H1 (cell line): ENCODE measurements around the gene CHCHD3. TPM values are rescaled to one million over a fixed set of nuclear protein-coding genes. Genes with fewer than 3 reads are reported as not detected.

Source experiments
- CTCF ChIA-PET: fragments of 300-600 bp; sonication (Branson Sonifier 250); formaldehyde crosslinking; loops from one replicate; lab custom pipeline; 2021; ENCODE audit not compliant: partially characterized antibody; lab: Charles Lee
- POLR2A ChIA-PET: fragments of 300-600 bp; sonication (Branson Sonifier 250); formaldehyde crosslinking; loops from one replicate; lab custom pipeline; 2021; ENCODE audit warnings: inconsistent platforms; ENCODE audit not compliant: partially characterized antibody; lab: Charles Lee
- DNase-seq, 2 experiments: peaks; one replicate each; pipeline versions ENCODE4 v3.0.0 to v3.0.0-alpha.2; 2010 to 2022; ENCODE audit warnings: low spot score in 2 of 2, low read depth in 1 of 2, mixed read lengths in 1 of 2
- FAIRE-seq: peaks from 2 replicates; lab custom pipeline; 2011; peaks lifted over from hg19 to GRCh38; lab: Jason Lieb, UNC
- H2AFZ ChIP-seq: 2 replicates; pipeline ENCODE4 v1.8.1; 2012; ENCODE audit warnings: low read length, inconsistent platforms
- H2AK5ac ChIP-seq: 2 replicates; pipeline ENCODE4 v1.6.1; 2013; ENCODE audit warnings: low read depth, low read length
- H2BK120ac ChIP-seq: replicated peaks from 2 replicates; pipeline ENCODE3; 2013; ENCODE audit warnings: low read depth, low read length, inconsistent platforms
- H2BK12ac ChIP-seq: 2 replicates; pipeline ENCODE4 v1.6.1; 2013; ENCODE audit warnings: low read depth, low read length
- H2BK15ac ChIP-seq: 2 replicates; pipeline ENCODE4 v1.6.1; 2013; ENCODE audit warnings: low read length
- H2BK20ac ChIP-seq: 2 replicates; pipeline ENCODE4 v1.6.1; 2013; ENCODE audit warnings: low read length
- H2BK5ac ChIP-seq: 2 replicates; pipeline ENCODE4 v1.6.1; 2013; ENCODE audit warnings: low read depth, low read length
- H3K14ac ChIP-seq: 2 replicates; pipeline ENCODE4 v1.6.1; 2013; ENCODE audit warnings: inconsistent platforms; ENCODE audit not compliant: insufficient read length
- H3K18ac ChIP-seq: 2 replicates; pipeline ENCODE4 v1.6.1; 2013; ENCODE audit warnings: low read length; ENCODE audit errors: extremely low read depth
- H3K23ac ChIP-seq: 2 replicates; pipeline ENCODE4 v1.6.1; 2013; ENCODE audit warnings: inconsistent platforms; ENCODE audit not compliant: insufficient read length
- H3K23me2 ChIP-seq: 2 replicates; pipeline ENCODE4 v1.6.1; 2013; ENCODE audit warnings: low read depth, low read length
- H3K27ac ChIP-seq: 2 replicates; pipeline ENCODE4 v1.6.1; 2011; ENCODE audit warnings: low read depth, low read length, inconsistent platforms
- H3K27me3 ChIP-seq, 4 experiments: replicated peaks in 1 of 4; 1 replicate in 1 of 4; 2 replicates in 3 of 4; pipeline versions ENCODE4 v1.6.1 to v1.8.1; 2011 to 2013; ENCODE audit warnings: low read length in 3 of 4, mild to moderate bottlenecking in 3 of 4, inconsistent platforms in 2 of 4, mixed read lengths in 2 of 4, moderate library complexity in 1 of 4; ENCODE audit not compliant: control insufficient read depth in 3 of 4, insufficient read depth in 3 of 4; ENCODE audit errors: extremely low read depth in 1 of 4
- H3K36me3 ChIP-seq, 4 experiments: 2 replicates each; pipeline versions ENCODE4 v1.6.1 to v1.8.1; 2011 to 2013; ENCODE audit warnings: mild to moderate bottlenecking in 4 of 4, low read length in 3 of 4, moderate library complexity in 2 of 4, control low read depth in 1 of 4, inconsistent platforms in 1 of 4; ENCODE audit not compliant: insufficient read depth in 4 of 4, control insufficient read depth in 2 of 4
- H3K4ac ChIP-seq: replicated peaks from 2 replicates; pipeline ENCODE3; 2013; ENCODE audit warnings: low read length, low read depth, mixed read lengths, inconsistent platforms; ENCODE audit not compliant: insufficient read length
- H3K4me1 ChIP-seq, 4 experiments: replicated peaks in 1 of 4; 1 replicate in 1 of 4; 2 replicates in 3 of 4; pipeline versions ENCODE4 v1.6.1 to v1.8.1; 2011 to 2013; ENCODE audit warnings: low read length in 3 of 4, inconsistent platforms in 2 of 4, mixed read lengths in 1 of 4; ENCODE audit not compliant: insufficient read depth in 4 of 4, control insufficient read depth in 3 of 4
- H3K4me2 ChIP-seq, 2 experiments: 2 replicates each; pipeline versions ENCODE4 v1.6.1 to v1.8.1; 2011 to 2013; ENCODE audit warnings: low read depth in 2 of 2, low read length in 2 of 2, control low read depth in 1 of 2, inconsistent platforms in 1 of 2, mild to moderate bottlenecking in 1 of 2; ENCODE audit not compliant: insufficient read depth in 1 of 2
- H3K4me3 ChIP-seq, 4 experiments: fragments of 200-600, 300-600 bp in 1 of 4; sonication (generic), shearing (Covaris generic), sonication (Bioruptor Twin) in 1 of 4; 2 replicates each; pipeline versions ENCODE4 v1.5.1 to v1.8.1; 2011 to 2016; ENCODE audit warnings: low read length in 4 of 4, low read depth in 3 of 4, control low read depth in 2 of 4, inconsistent platforms in 2 of 4, mild to moderate bottlenecking in 2 of 4, mixed read lengths in 1 of 4, moderate library complexity in 1 of 4; ENCODE audit not compliant: insufficient read depth in 2 of 4; ENCODE audit errors: extremely low read depth in 1 of 4
- H3K56ac ChIP-seq: replicated peaks from 2 replicates; pipeline ENCODE3; 2013; ENCODE audit warnings: low read depth, mild to moderate bottlenecking, mixed read lengths, low read length, inconsistent platforms; ENCODE audit not compliant: insufficient read length
- H3K79me1 ChIP-seq: 2 replicates; pipeline ENCODE4 v1.6.1; 2013; ENCODE audit warnings: low read depth, low read length, control low read depth
- H3K79me2 ChIP-seq, 2 experiments: 2 replicates each; pipeline versions ENCODE4 v1.6.1 to v1.8.1; 2012 to 2013; ENCODE audit warnings: low read length in 2 of 2, mild to moderate bottlenecking in 2 of 2, inconsistent platforms in 1 of 2; ENCODE audit not compliant: insufficient read depth in 2 of 2, control insufficient read depth in 1 of 2
- H3K9ac ChIP-seq, 4 experiments: replicated peaks in 1 of 4; 1 replicate in 1 of 4; 2 replicates in 3 of 4; pipeline versions ENCODE4 v1.6.1 to v1.8.1; 2011 to 2013; ENCODE audit warnings: low read depth in 3 of 4, low read length in 3 of 4, control low read depth in 2 of 4, mild to moderate bottlenecking in 2 of 4, moderate library complexity in 2 of 4, inconsistent platforms in 1 of 4; ENCODE audit errors: extremely low read depth in 1 of 4
- H3K9me3 ChIP-seq, 2 experiments: 2 replicates each; pipeline versions ENCODE4 v1.6.1 to v1.8.1; 2012 to 2013; ENCODE audit warnings: mild to moderate bottlenecking in 2 of 2, moderate library complexity in 2 of 2, control low read depth in 1 of 2, inconsistent platforms in 1 of 2, low read depth in 1 of 2, low read length in 1 of 2, mixed read lengths in 1 of 2; ENCODE audit not compliant: insufficient read depth in 2 of 2
- H4K20me1 ChIP-seq, 2 experiments: replicated peaks in 1 of 2; 2 replicates each; pipeline versions ENCODE3 to v1.8.1; 2011 to 2013; ENCODE audit warnings: inconsistent platforms in 2 of 2, low read length in 2 of 2, mild to moderate bottlenecking in 1 of 2; ENCODE audit not compliant: insufficient read depth in 2 of 2, control insufficient read depth in 1 of 2
- H4K5ac ChIP-seq: 2 replicates; pipeline ENCODE4 v1.6.1; 2013; ENCODE audit warnings: low read length, low read depth, mixed read lengths, inconsistent platforms; ENCODE audit not compliant: insufficient read length
- H4K8ac ChIP-seq: 2 replicates; pipeline ENCODE4 v1.8.0; 2013; ENCODE audit warnings: mild to moderate bottlenecking, moderate library complexity, low read length, inconsistent platforms; ENCODE audit not compliant: insufficient read depth; ENCODE audit errors: extremely low read depth
- H4K91ac ChIP-seq: replicated peaks from 2 replicates; pipeline ENCODE3; 2013; ENCODE audit warnings: low read length, mixed read lengths, inconsistent platforms; ENCODE audit not compliant: insufficient read length
- CHD2 ChIP-seq: IDR thresholded peaks from 2 replicates; pipeline ENCODE4 v1.6.1; 2012; ENCODE audit warnings: low read length, improper control_type of control experiment
- CREB1 ChIP-seq: IDR thresholded peaks from 2 replicates; pipeline ENCODE4 v1.6.1; 2012; ENCODE audit warnings: inconsistent platforms
- JUND ChIP-seq: IDR thresholded peaks from 2 replicates; pipeline ENCODE4 v1.6.1; 2011; ENCODE audit warnings: mild to moderate bottlenecking, improper control_type of control experiment, low read length
- KDM4A ChIP-seq: IDR thresholded peaks from one replicate; pipeline ENCODE4 v1.7.1; 2012; ENCODE audit warnings: low read depth, mild to moderate bottlenecking, moderate library complexity, low read length, inconsistent platforms; ENCODE audit not compliant: severe bottlenecking
- MAX ChIP-seq: IDR thresholded peaks from 2 replicates; pipeline ENCODE4 v1.6.1; 2012; ENCODE audit warnings: inconsistent platforms
- SRF ChIP-seq: IDR thresholded peaks from 2 replicates; pipeline ENCODE4 v1.6.1; 2011; ENCODE audit warnings: mild to moderate bottlenecking, low read depth, low read length, moderate library complexity
- TBP ChIP-seq: IDR thresholded peaks from 2 replicates; pipeline ENCODE4 v1.6.1; 2011; ENCODE audit warnings: low read depth, low read length, improper control_type of control experiment
- TCF12 ChIP-seq: IDR thresholded peaks from 2 replicates; pipeline ENCODE4 v1.6.1; 2011; ENCODE audit warnings: low read depth, mild to moderate bottlenecking, low read length
- TEAD4 ChIP-seq: IDR thresholded peaks from 2 replicates; pipeline ENCODE4 v1.6.1; 2012; ENCODE audit warnings: low read depth, low read length, inconsistent platforms, mixed read lengths
- ZNF274 ChIP-seq: IDR thresholded peaks from 2 replicates; pipeline ENCODE4 v1.7.0; 2012; ENCODE audit warnings: low read length, borderline replicate concordance; ENCODE audit errors: extremely low read depth
- WGBS, 2 experiments: shearing (Covaris generic) in 1 of 2; methylation state at CpG; one replicate each; pipeline versions ENCODE4 v1.1.6 to v1.1.7; 2013 to 2015; ENCODE audit warnings: low lambda C conversion rate in 2 of 2, mixed read lengths in 2 of 2, inconsistent platforms in 1 of 2, low coverage in 1 of 2, missing lambda C conversion rate in 1 of 2; ENCODE audit not compliant: insufficient replicate concordance in 2 of 2, insufficient coverage in 1 of 2, insufficient read length in 1 of 2; ENCODE audit errors: extremely low coverage in 1 of 2, missing lambda C conversion rate in 1 of 2; 5-methylcytosine and 5-hydroxymethylcytosine counted together
- polyA plus RNA-seq, 7 experiments: library from polyadenylated mRNA; depleted of rRNA in 3 of 7; stranded (reverse) in 5 of 7; unstranded in 2 of 7; fragments of >200 nt in 5 of 7; fragments of 200-250 nt in 2 of 7; gene quantifications; 1 replicate in 5 of 7; 2 replicates in 1 of 7; 4 replicates in 1 of 7; pipeline versions ENCODE4 v1.2.1 to v1.2.3, GENCODE V29; 2011 to 2013; ENCODE audit warnings: missing spikeins in 2 of 7, mixed read lengths in 2 of 7
- total RNA-seq: library from RNA; stranded (reverse); fragmentation: NEBNext Ultra II Directional; extraction: Animal tissue kit (Norgen Biotek cat#: 25700); gene quantifications from 2 replicates; pipeline ENCODE4 v1.2.1, GENCODE V29; 2021

Gene CHCHD3
- total and polyA plus RNA-seq, 2 of the 8 experiments (the other 6 are each of a cell fraction or from before 2014, with no cell fraction given): 42.9 to 137 TPM

DNA sequence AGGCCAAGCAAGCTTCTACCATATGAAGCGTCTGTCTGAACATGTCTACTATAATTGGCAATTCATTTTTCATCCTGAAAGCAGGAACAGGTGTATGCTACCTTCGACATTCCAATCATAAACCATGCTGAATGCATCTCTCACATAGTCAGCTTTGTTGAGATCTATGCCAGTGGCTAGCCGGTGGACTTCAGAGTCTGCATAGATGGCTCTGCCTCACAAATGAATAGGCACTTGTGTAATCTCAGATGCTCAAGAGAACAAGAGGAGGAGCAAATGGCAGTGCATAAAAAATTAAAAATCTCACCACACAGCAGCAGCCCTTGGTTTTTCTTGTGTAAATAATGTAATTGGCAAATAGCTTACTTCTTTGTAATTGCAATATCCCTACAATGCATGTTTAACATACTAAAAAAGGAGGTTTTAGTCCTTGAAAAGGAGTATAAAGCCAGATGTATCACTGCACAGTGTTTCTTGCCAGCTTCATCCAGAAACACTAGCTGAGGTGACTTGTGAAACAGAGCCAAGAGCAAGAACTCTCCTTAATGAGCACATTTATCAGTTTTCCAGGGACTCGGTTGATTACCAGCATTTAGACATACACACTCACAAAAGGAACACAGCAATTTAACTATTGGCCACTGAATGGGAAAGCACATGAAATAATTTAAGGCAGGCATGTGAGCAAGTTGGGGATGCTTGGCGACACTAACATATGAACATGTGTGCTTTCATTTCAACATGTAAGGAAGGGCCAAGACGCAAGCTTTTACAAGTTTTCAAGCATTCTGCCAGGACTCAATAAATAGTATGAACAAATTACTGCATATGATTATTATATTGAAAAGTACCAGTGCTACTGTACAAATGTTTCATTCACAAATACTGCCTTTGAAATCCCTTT is 255.7 kb downstream of the CHCHD3 start:
- H2AK5ac ChIP-seq: no peak overlapping the region
- no peaks in the 10 kb centered on the region; the same call in 1 of the 2 replicates for H3K23me2 ChIP-seq
- H3K36me3 ChIP-seq: no peaks in the 10 kb centered on the region; a peak in 1 of 8 replicates
- no peak overlapping the region for H3K4ac ChIP-seq
- H3K27me3 ChIP-seq: no peaks in the 10 kb centered on the region
- H2BK15ac ChIP-seq: no peak overlapping the region
- no peaks in the 10 kb centered on the region for H4K20me1 ChIP-seq
- H3K23ac ChIP-seq: no peak overlapping the region
- no peak overlapping the region for H3K56ac ChIP-seq
- no peak overlapping the region for H2BK120ac ChIP-seq
- H2BK12ac ChIP-seq: no peak overlapping the region
- no peak overlapping the region for H4K5ac ChIP-seq
- ChIA-PET POLR2A (no interaction called here), CTCF (interaction anchor here (0.6 to 1.2 kb wide), 2 partner anchors 12 to 114 kb away, joined by 3 read pairs; no protein-coding TSS in a partner anchor)
- H3K9me3 ChIP-seq: no peaks in the 10 kb centered on the region
- no peak overlapping the region; the same call in 1 of the 2 replicates for H4K8ac ChIP-seq
- H3K4me2 ChIP-seq: no peak overlapping the region
- DNase-seq (no peak), FAIRE-seq (no peak)
- H2BK5ac ChIP-seq: no peak overlapping the region
- H4K91ac ChIP-seq: no peak overlapping the region
- no peak overlapping the region for H3K18ac ChIP-seq
- 92% methylated on average over 6 of the region's 6 CpGs; no CpG with 5 or more reads in 1 of the 2 experiments for WGBS, 2 experiments
- no peaks in the 10 kb centered on the region; a peak in 1 of 7 replicates for H3K4me1 ChIP-seq
- no peaks in the 10 kb centered on the region for H3K79me2 ChIP-seq
- no peak for TF ChIP-seq TEAD4
- TF ChIP-seq KDM4A: no peak
- no peak for TF ChIP-seq MAX
- no peak for TF ChIP-seq SRF
- no peak for TF ChIP-seq ZNF274
- no peak for TF ChIP-seq JUND
- TF ChIP-seq CREB1: no peak
- no peak for TF ChIP-seq CHD2
- no peak for TF ChIP-seq TCF12
- no peak for TF ChIP-seq TBP
- H3K4me3 ChIP-seq: no peak overlapping the region
- no peak overlapping the region for H3K27ac ChIP-seq
- H2AFZ ChIP-seq: no peak overlapping the region
- no peak overlapping the region for H3K9ac ChIP-seq
- H2BK20ac ChIP-seq: no peak overlapping the region
- no peaks in the 10 kb centered on the region for H3K79me1 ChIP-seq
- no peak overlapping the region for H3K14ac ChIP-seq
